Measurements from ENCODE around the gene PPP1R14C.

PPP1R14C gene

GRCh38 chr6:150149146-150149545 is 6.3 kb downstream of the PPP1R14C start:
- Histone ChIP-seq H3K27ac (ENCODE audit: low read depth, low read length, severe bottlenecking) (no peak overlapping the region), H3K4me3 (ENCODE audit: extremely low read depth, insufficient read depth, low read length, poor library complexity, severe bottlenecking) (no peak overlapping the region), H3K4me1 (ENCODE audit: control insufficient read depth, insufficient read depth, low read length, poor library complexity, severe bottlenecking) (peaks cover 15% of the 10 kb centered on the region), H3K9me3 (ENCODE audit: control insufficient read depth, low read length) (no peaks in the 10 kb centered on the region), H3K36me3 (ENCODE audit: control insufficient read depth, insufficient read depth, low read length) (no peaks in the 10 kb centered on the region)
- 74 to 90% methylated on average over 2 of the region's 6 CpGs for WGBS, 2 experiments (ENCODE audit: insufficient coverage in 2 of 2)

- Histone ChIP-seq H3K4me1 (ENCODE audit: control insufficient read depth, insufficient read depth, low read length, poor library complexity, severe bottlenecking) (peaks cover 15% of the 10 kb centered on the region), H3K27ac (ENCODE audit: low read depth, low read length, severe bottlenecking) (no peak overlapping the region), H3K4me3 (ENCODE audit: extremely low read depth, insufficient read depth, low read length, poor library complexity, severe bottlenecking) (no peak overlapping the region), H3K36me3 (ENCODE audit: control insufficient read depth, insufficient read depth, low read length) (no peaks in the 10 kb centered on the region), H3K9me3 (ENCODE audit: control insufficient read depth, low read length) (no peaks in the 10 kb centered on the region)
- 43 to 63% methylated on average over 1 of the region's 2 CpGs for WGBS, 2 experiments (ENCODE audit: insufficient coverage in 2 of 2)
Observed at GRCh38 chr6:150150458-150150820, 7.6 kb downstream of the PPP1R14C start.

- WGBS, 2 experiments (ENCODE audit: insufficient coverage in 2 of 2): 47 to 52% methylated on average over 10 to 11 of the region's 12 CpGs
- Histone ChIP-seq H3K9me3 (ENCODE audit: control insufficient read depth, low read length) (no peaks in the 10 kb centered on the region), H3K4me3 (ENCODE audit: extremely low read depth, insufficient read depth, low read length, poor library complexity, severe bottlenecking) (no peak overlapping the region), H3K36me3 (ENCODE audit: control insufficient read depth, insufficient read depth, low read length) (no peaks in the 10 kb centered on the region), H3K27ac (ENCODE audit: low read depth, low read length, severe bottlenecking) (no peak overlapping the region), H3K4me1 (ENCODE audit: control insufficient read depth, insufficient read depth, low read length, poor library complexity, severe bottlenecking) (peaks cover 15% of the 10 kb centered on the region)
Observed at GRCh38 chr6:150150821-150151646, 8.2 kb downstream of the PPP1R14C start.

- peaks cover 15% of the 10 kb centered on the region for H3K4me1 ChIP-seq (ENCODE audit: control insufficient read depth, insufficient read depth, low read length, poor library complexity, severe bottlenecking)
- WGBS, 2 experiments (ENCODE audit: insufficient coverage in 2 of 2): 76 to 78% methylated on average over 6 to 8 of the region's 9 CpGs
- no peaks in the 10 kb centered on the region for H3K36me3 ChIP-seq (ENCODE audit: control insufficient read depth, insufficient read depth, low read length)
- H3K27ac ChIP-seq (ENCODE audit: low read depth, low read length, severe bottlenecking): no peak overlapping the region
- no peak overlapping the region for H3K4me3 ChIP-seq (ENCODE audit: extremely low read depth, insufficient read depth, low read length, poor library complexity, severe bottlenecking)
- no peaks in the 10 kb centered on the region for H3K9me3 ChIP-seq (ENCODE audit: control insufficient read depth, low read length)
Observed at GRCh38 chr6:150152891-150153876, 10.3 kb downstream of the PPP1R14C start.

- Histone ChIP-seq H3K27ac (ENCODE audit: low read depth, low read length, severe bottlenecking) (no peak overlapping the region), H3K36me3 (ENCODE audit: control insufficient read depth, insufficient read depth, low read length) (no peaks in the 10 kb centered on the region), H3K9me3 (ENCODE audit: control insufficient read depth, low read length) (no peaks in the 10 kb centered on the region), H3K4me3 (ENCODE audit: extremely low read depth, insufficient read depth, low read length, poor library complexity, severe bottlenecking) (no peak overlapping the region), H3K4me1 (ENCODE audit: control insufficient read depth, insufficient read depth, low read length, poor library complexity, severe bottlenecking) (peaks cover 15% of the 10 kb centered on the region)
- WGBS, 2 experiments (ENCODE audit: insufficient coverage in 2 of 2): 75 to 89% methylated on average over 2 to 4 of the region's 6 CpGs
Observed at GRCh38 chr6:150153905-150154492, 11.2 kb downstream of the PPP1R14C start.

GRCh38 chr6:150156460-150156859 is 13.6 kb downstream of the PPP1R14C start:
- no peak overlapping the region for H3K4me3 ChIP-seq (ENCODE audit: extremely low read depth, insufficient read depth, low read length, poor library complexity, severe bottlenecking)
- 100% methylated on average over 1 of the region's 3 CpGs; no CpG with 5 or more reads in 1 of the 2 experiments for WGBS, 2 experiments (ENCODE audit: insufficient coverage in 2 of 2)
- no peaks in the 10 kb centered on the region for H3K36me3 ChIP-seq (ENCODE audit: control insufficient read depth, insufficient read depth, low read length)
- peaks cover under 1% of the 10 kb centered on the region for H3K4me1 ChIP-seq (ENCODE audit: control insufficient read depth, insufficient read depth, low read length, poor library complexity, severe bottlenecking)
- no peaks in the 10 kb centered on the region for H3K9me3 ChIP-seq (ENCODE audit: control insufficient read depth, low read length)
- H3K27ac ChIP-seq (ENCODE audit: low read depth, low read length, severe bottlenecking): no peak overlapping the region

GRCh38 chr6:150157081-150157480 is 14.2 kb downstream of the PPP1R14C start:
- Histone ChIP-seq H3K4me1 (ENCODE audit: control insufficient read depth, insufficient read depth, low read length, poor library complexity, severe bottlenecking) (no peaks in the 10 kb centered on the region), H3K36me3 (ENCODE audit: control insufficient read depth, insufficient read depth, low read length) (no peaks in the 10 kb centered on the region), H3K9me3 (ENCODE audit: control insufficient read depth, low read length) (no peaks in the 10 kb centered on the region), H3K27ac (ENCODE audit: low read depth, low read length, severe bottlenecking) (no peak overlapping the region), H3K4me3 (ENCODE audit: extremely low read depth, insufficient read depth, low read length, poor library complexity, severe bottlenecking) (no peak overlapping the region)
- no CpG with 5 or more reads among the region's 1 CpG for WGBS, 2 experiments (ENCODE audit: insufficient coverage in 2 of 2)

GRCh38 chr6:150159757-150160156 is 16.9 kb downstream of the PPP1R14C start:
- Histone ChIP-seq H3K36me3 (ENCODE audit: control insufficient read depth, insufficient read depth, low read length) (no peaks in the 10 kb centered on the region), H3K27ac (ENCODE audit: low read depth, low read length, severe bottlenecking) (no peak overlapping the region), H3K9me3 (ENCODE audit: control insufficient read depth, low read length) (no peaks in the 10 kb centered on the region), H3K4me3 (ENCODE audit: extremely low read depth, insufficient read depth, low read length, poor library complexity, severe bottlenecking) (no peak overlapping the region), H3K4me1 (ENCODE audit: control insufficient read depth, insufficient read depth, low read length, poor library complexity, severe bottlenecking) (no peaks in the 10 kb centered on the region)
- WGBS, 2 experiments (ENCODE audit: insufficient coverage in 2 of 2): 66 to 100% methylated on average over 3 to 4 of the region's 4 CpGs

GRCh38 chr6:150163970-150164369 is 21.1 kb downstream of the PPP1R14C start:
- 92% methylated on average over 2 of the region's 3 CpGs; no CpG with 5 or more reads in 1 of the 2 experiments for WGBS, 2 experiments (ENCODE audit: insufficient coverage in 2 of 2)
- Histone ChIP-seq H3K36me3 (ENCODE audit: control insufficient read depth, insufficient read depth, low read length) (no peaks in the 10 kb centered on the region), H3K4me3 (ENCODE audit: extremely low read depth, insufficient read depth, low read length, poor library complexity, severe bottlenecking) (no peak overlapping the region), H3K27ac (ENCODE audit: low read depth, low read length, severe bottlenecking) (no peak overlapping the region), H3K9me3 (ENCODE audit: control insufficient read depth, low read length) (no peaks in the 10 kb centered on the region), H3K4me1 (ENCODE audit: control insufficient read depth, insufficient read depth, low read length, poor library complexity, severe bottlenecking) (no peaks in the 10 kb centered on the region)

- Histone ChIP-seq H3K36me3 (ENCODE audit: control insufficient read depth, insufficient read depth, low read length) (no peaks in the 10 kb centered on the region), H3K27ac (ENCODE audit: low read depth, low read length, severe bottlenecking) (no peak overlapping the region), H3K4me3 (ENCODE audit: extremely low read depth, insufficient read depth, low read length, poor library complexity, severe bottlenecking) (no peak overlapping the region), H3K4me1 (ENCODE audit: control insufficient read depth, insufficient read depth, low read length, poor library complexity, severe bottlenecking) (no peaks in the 10 kb centered on the region), H3K9me3 (ENCODE audit: control insufficient read depth, low read length) (no peaks in the 10 kb centered on the region)
Observed at GRCh38 chr6:150165020-150165702, 22.3 kb downstream of the PPP1R14C start.
